Bronchial epithelial cell (primary cell): ENCODE measurements around the gene TPK1. TPM values are rescaled to one million over a fixed set of nuclear protein-coding genes. Genes with fewer than 3 reads are reported as not detected.

Experiments used
- DNase-seq: peaks from one replicate; pipeline ENCODE4 v3.0.0-alpha.2; 2010; ENCODE audit warnings: low read depth
- FAIRE-seq: peaks from 2 replicates; lab custom pipeline; 2011; peaks lifted over from hg19 to GRCh38; lab: Jason Lieb, UNC
- H3K27me3 ChIP-seq: 2 replicates; pipeline ENCODE4 v1.5.1; 2011; ENCODE audit warnings: low read length; ENCODE audit not compliant: control insufficient read depth, insufficient read depth
- H3K36me3 ChIP-seq: 2 replicates; pipeline ENCODE4 v1.5.1; 2011; ENCODE audit warnings: low read length; ENCODE audit not compliant: control insufficient read depth, insufficient read depth
- H3K4me3 ChIP-seq: 2 replicates; pipeline ENCODE4 v1.5.1; 2011; ENCODE audit warnings: mild to moderate bottlenecking, low read depth, low read length, control low read depth
- total RNA-seq: library from RNA; depleted of rRNA; stranded (reverse); fragments of >200 nt; gene quantifications from 2 replicates; pipeline ENCODE4 v1.2.1, GENCODE V29; 2014
- TF ChIP-seq, protein P1 (sequence below): IDR thresholded peaks from 2 replicates; pipeline ENCODE4 v1.5.1; 2011; ENCODE audit warnings: mild to moderate bottlenecking, moderate library complexity, low read length, control low read depth, inconsistent platforms; ENCODE audit not compliant: insufficient read depth, severe bottlenecking

Gene TPK1
- total RNA-seq, 1 donor from 2014 or later = 2.4 TPM

DNA sequence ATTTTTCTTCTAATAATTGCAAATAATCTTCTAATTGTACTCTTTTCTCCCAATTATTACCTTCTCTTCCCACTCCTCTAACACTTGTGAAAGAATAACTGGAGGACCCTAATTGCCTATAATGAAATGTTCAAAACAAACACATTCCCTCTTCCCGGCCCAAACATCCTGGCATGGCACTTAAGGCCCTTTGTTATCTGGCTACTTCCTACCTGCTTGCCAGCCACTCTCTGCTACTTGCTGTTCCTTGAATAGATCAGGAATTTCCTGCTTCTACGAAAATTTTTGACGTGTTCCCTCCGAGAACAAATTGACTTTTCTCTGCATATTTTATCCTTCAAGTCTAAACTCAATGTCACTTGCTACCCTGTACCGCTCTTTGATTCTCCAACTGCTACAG, 376.2 kb downstream of the TPK1 start:
- Histone ChIP-seq H3K4me3 (no peak overlapping the region), H3K27me3 (no peaks in the 10 kb centered on the region), H3K36me3 (no peaks in the 10 kb centered on the region)
- FAIRE-seq = no peak
- TF ChIP-seq, protein P1, sequence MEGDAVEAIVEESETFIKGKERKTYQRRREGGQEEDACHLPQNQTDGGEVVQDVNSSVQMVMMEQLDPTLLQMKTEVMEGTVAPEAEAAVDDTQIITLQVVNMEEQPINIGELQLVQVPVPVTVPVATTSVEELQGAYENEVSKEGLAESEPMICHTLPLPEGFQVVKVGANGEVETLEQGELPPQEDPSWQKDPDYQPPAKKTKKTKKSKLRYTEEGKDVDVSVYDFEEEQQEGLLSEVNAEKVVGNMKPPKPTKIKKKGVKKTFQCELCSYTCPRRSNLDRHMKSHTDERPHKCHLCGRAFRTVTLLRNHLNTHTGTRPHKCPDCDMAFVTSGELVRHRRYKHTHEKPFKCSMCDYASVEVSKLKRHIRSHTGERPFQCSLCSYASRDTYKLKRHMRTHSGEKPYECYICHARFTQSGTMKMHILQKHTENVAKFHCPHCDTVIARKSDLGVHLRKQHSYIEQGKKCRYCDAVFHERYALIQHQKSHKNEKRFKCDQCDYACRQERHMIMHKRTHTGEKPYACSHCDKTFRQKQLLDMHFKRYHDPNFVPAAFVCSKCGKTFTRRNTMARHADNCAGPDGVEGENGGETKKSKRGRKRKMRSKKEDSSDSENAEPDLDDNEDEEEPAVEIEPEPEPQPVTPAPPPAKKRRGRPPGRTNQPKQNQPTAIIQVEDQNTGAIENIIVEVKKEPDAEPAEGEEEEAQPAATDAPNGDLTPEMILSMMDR = no peak
- no peak for DNase-seq

DNA sequence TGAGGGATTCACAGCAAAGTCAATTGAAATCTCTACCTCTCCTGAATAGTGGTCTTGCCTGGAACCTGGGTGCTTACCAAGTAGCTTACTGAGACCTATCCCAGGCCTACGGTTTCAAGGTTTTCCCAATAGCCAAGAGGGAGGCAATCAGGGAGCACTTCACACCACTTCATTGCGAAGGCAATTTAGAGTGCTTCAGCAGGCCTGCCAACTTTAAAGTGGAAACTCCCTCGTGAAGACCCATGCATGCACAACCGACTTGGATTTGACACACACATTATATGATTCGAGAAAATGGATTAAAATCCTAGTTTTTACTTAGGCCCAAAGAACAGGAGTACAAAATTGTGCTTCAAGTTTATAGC, 380.8 kb downstream of the TPK1 start:
- Histone ChIP-seq H3K27me3 (no peaks in the 10 kb centered on the region), H3K4me3 (no peak overlapping the region), H3K36me3 (no peaks in the 10 kb centered on the region)
- FAIRE-seq (no peak), DNase-seq (no peak)
- TF ChIP-seq, protein P1 = no peak

DNA sequence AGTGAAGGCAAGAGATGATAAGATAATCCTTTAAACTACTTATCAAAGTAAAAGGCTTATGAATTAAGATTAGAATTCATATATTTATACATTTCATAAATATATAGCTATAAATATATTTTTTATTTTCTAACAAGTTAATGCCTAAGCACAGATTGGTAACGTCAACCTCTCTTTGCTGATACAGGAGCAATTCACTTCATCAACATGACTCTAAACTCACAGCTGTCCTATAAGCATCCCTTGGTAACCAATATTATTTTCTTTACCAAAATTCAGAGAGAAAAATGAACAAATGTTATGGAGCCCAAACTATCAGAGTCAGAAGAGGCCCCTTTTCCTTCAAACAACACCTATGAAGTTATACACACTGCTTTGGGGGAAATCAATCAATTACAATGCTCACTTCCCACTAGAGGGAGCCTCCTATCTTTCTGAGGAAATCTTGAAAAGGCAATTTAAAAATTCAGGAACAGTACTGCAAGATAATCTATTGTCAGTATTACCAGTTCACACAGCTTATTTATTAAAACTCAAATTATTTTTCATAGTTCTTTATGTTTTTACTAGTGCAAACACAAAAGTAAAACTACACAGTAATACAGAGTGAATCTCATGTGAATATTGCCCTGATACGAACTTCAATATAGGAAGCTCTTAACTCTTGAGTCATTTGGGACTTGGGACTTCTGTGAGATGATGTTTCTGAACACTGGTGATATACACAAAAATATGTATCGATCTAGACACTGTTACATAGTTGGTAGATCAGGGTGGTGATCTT, 381.4 kb downstream of the TPK1 start:
- Histone ChIP-seq H3K36me3 (no peaks in the 10 kb centered on the region), H3K4me3 (no peak overlapping the region), H3K27me3 (no peaks in the 10 kb centered on the region)
- TF ChIP-seq, protein P1 = peak; percentile 10
- DNase-seq (peak; percentile 15), FAIRE-seq (no peak)

DNA sequence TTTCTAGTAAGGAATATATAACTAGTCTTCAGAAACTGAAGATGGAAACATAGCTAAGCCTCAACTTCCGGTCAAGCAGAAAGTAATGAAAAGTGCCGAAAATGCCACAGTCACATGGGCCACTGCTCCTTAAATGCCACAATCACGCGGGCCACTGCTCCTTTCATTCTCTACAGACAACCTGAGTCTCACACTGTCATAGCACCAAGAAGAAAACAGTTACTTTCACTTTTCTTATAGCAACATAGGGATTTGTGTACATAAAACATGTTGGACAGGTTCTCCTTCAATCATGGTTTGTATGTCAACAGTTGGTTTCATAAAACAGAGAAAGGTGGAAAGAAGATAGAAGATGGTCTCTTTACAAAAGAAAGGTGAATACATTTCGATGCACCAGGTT, 383.8 kb downstream of the TPK1 start:
- FAIRE-seq = no peak
- no peak for DNase-seq
- TF ChIP-seq, protein P1 = no peak

DNA sequence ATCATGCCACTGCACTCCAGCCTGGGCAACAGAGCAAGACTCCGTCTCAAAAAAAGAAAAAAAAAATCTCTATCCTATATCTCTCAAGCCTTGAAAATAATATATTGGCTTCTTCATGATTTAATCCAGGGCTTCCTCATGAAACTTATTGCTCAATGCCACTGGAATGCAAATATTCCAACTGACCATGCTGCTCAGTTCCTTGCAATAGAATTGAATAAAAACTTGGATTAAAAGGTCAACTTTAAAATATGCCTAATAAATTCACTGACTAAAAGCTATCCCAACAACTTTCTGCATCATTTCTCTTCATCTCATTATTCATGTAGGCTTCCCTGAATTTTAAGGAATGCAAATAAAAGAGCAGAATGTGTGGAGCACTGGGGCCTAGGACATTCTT, 390.3 kb downstream of the TPK1 start:
- Histone ChIP-seq H3K4me3 (no peak overlapping the region), H3K36me3 (no peaks in the 10 kb centered on the region), H3K27me3 (no peaks in the 10 kb centered on the region)
- DNase-seq (no peak), FAIRE-seq (no peak)
- TF ChIP-seq, protein P1 = no peak

More for the DNA sequence above, 383.8 kb downstream of the TPK1 start:
- Histone ChIP-seq H3K36me3 (no peaks in the 10 kb centered on the region), H3K4me3 (no peak overlapping the region), H3K27me3 (no peaks in the 10 kb centered on the region)

DNA sequence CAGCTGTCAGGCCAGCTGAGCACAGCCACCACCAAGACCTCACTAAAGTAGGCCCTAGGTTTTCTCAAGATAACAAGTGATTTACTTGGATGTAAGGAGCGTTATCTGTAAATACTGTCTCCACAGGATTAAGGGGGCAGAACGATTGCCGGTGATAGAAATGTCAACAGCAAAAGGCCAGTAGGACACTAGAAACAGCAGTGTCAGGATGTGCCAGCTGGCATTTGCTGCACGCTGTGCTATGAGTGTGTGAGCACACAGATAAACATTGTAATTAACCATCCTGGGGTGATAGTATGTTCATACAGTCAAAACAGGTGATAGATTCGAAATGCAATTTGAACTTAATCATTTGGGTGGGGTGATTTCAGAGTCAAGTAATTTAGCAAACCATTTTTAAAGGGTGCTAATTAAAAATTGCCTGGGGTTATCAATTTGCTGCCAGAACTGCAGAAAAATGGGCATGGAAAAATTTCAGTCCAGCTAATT, 396.1 kb downstream of the TPK1 start:
- DNase-seq = no peak
- FAIRE-seq = no peak
- TF ChIP-seq, protein P1 = no peak
- Histone ChIP-seq H3K36me3 (no peaks in the 10 kb centered on the region), H3K27me3 (no peaks in the 10 kb centered on the region), H3K4me3 (no peak overlapping the region)
